Activated T-cell treated with anti-CD3 and anti-CD28 coated beads, Interleukin-2, amount 50 U/mL, for 48 hours (primary cell): ENCODE data around the gene CD180.
"Not testable (repeated sequence)": the region's sequence is repeated elsewhere in the genome, so short reads cannot be mapped to it uniquely, and the experiment has no call there.

ENCODE experiments used
- DNase-seq, 2 experiments: peaks; one replicate each; pipeline ENCODE4 v3.0.0-alpha.2; 2020

The CD180 gene

GRCh38 chr5:67187006-67187715, 9.4 kb downstream of the CD180 start:
- no peak for DNase-seq

DNA sequence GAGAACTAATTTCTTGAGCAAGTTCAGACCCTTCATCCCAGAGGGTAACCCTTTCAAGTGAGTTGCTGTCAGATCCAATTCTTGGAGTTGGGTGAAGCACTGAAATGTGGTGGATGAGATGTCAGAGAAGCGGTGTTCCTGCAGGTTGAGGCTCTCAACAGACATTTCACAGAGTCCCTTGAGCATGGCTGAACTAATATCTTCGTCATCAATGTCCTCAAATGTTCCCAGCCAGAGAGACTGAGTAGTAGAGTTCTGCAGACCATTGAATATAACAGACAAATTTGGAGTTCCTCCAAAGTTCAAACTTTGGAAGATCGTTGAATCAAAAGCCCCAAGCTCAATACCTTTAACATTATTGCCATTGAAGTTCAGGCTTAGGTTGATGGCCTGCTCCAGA, 12.7 kb downstream of the CD180 start:
- no peak for DNase-seq

- no peak for DNase-seq
These were observed 14.3 kb downstream of the CD180 start for GRCh38 chr5:67182301-67182790.

DNA sequence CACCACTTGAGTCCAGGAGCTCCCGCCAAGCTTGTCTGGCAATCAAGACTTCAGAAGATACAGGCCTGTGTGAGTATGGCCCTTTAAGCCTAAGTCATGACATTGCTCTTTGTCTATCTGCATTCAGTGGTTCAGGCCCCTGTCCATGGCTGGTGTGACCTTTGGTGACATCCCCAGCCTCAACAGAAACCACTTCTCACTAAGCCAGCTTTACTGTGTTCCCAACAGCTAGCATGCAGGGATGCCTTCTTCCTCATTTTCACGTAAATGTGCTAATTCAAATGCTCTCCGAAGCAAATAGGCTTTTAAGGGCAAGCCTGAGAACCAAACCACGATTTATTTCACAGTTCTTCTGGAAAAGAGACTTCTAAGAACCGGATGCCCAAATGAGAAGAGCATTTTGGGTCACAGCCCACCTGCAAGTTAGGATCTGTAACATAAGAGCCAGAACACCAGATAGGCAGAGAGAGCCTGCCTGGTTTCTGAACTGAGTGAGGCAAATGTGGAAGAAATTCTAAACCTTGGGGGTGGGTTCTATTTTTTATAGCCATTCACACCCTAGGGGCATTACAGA, 14.9 kb downstream of the CD180 start:
- no peak for DNase-seq

DNA sequence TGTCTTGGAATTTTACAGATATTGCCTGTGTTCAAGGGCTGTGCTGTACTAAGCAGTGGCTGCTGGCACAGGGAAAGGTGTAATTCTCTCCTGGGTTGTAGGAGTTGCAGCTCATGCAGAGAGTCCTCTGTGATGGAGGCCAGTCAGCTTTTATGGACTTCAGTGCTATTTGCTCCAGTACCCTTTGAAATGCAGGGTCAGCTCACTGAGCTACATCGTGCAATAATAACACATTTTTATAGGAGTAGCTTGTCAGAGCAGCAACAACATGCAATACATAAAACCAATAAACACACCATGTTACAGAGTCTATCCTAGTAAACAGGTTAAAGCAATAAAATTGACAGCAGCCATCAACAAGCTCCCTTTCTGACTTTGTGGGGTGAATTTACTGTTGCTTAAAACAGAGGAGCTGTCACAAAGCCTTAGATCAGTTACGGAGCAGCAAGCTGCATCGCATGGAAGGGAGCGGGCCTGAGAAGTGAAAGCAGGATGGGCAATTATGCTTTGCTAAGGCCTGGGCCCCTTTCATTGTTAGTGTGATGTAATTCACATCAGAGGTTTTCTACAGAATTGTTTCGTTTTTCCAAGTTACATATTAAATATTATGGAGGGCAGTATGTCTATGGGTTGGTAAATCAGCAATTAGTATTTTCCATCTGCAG, 16.8 kb downstream of the CD180 start:
- DNase-seq: no peak

DNA sequence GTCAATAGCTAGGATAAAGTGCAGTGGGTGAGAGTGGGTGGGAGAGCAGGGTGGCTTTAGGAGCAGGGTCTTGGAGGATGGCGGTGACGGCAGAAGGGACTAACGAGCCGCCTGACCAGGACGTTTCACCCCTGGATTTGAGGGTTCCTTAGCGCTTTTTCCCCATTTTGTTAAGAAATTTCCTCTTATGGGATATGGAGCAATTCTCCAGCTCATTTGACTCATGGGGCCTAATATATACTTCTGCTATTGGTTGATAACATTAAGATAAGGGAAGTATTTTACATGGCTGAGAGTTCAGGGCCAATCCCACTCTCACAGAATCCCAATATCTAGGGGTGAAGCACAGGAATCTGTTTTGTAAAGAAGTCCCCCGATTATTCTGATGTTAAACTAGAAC, 17.6 kb downstream of the CD180 start:
- DNase-seq: no peak

GRCh38 chr5:67178085-67178484, 18.5 kb downstream of the CD180 start:
- DNase-seq: no peak

DNA sequence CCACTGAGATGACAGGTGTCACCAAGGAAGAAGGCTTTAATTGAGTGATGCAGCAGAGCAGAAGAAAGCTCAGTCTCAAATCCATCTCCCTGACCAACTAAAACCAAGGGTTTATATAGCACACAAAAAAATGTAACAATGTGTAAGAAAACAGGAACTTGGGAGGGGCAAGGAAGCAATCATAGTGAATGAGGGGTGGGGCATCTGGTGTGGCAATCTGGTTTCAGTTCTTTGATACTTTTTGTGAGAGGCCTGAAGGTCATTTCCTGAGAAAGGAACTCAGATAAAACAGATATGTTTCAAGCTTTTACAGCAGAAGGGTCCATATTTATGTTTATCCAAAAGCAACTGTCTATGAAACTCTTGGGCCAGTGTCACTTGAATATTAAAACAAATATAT, 19.7 kb downstream of the CD180 start:
- DNase-seq: no peak

DNA sequence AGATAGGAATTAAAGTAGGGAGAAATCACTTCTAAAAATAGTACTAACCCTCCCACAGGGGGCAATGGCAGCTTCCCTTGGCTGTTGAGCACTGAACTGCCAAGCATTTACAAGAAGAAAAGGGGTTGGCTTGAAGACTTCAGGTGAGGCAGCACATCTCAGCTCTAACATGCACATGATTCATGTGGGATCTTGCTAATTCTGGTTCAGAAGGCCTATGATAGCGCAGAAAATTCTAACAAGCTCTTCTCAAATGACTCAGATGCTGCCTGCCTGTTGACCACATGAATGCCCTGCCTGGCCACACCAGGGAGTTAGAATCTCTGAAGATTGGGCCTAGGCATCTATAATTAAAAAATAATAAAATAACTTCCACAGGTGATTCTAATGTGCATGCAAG, 22.6 kb downstream of the CD180 start:
- DNase-seq: no peak

- not testable (repeated sequence) for DNase-seq
These were observed 23.2 kb downstream of the CD180 start for GRCh38 chr5:67173351-67173750.

- DNase-seq: no peak
These were observed 25.8 kb downstream of the CD180 start for GRCh38 chr5:67170767-67171166.

- no peak for DNase-seq
These were observed 28.5 kb downstream of the CD180 start for GRCh38 chr5:67168069-67168468.

DNA sequence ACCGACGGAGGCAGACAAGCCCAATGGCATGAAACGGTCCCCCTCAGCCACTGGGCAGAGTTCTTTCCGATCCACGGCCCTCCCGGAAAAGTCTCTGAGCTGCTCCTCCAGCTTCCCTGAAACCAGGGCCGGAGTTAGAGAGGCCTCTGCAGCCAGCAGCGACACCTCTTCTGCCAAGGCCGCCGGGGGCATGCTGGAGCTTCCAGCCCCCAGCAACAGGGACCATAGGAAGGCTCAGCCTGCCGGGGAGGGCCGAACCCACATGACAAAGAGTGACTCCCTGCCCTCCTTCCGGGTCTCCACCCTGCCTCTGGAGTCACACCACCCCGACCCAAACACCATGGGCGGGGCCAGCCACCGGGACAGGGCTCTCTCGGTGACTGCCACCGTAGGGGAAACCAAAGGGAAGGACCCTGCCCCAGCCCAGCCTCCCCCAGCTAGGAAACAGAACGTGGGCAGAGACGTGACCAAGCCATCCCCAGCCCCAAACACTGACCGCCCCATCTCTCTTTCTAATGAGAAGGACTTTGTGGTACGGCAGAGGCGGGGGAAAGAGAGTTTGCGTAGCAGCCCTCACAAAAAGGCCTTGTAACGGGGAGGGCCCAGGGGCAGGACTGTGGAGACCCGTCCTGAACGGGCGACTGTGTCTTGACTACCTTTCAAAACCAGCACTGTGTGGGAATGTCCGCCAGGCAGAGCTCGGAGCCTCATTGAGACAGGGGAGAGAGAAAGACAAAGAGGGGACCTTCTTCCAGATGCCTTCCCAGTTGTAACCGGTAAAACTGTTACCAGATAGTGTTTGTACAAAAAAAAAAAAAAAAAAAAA, 29.9 kb downstream of the CD180 start:
- DNase-seq: peak; percentile 79 to 81

- peak; percentile 85 to 86 for DNase-seq
These were observed 30.8 kb downstream of the CD180 start for GRCh38 chr5:67165526-67166459.

- no peak for DNase-seq
These were observed 31.6 kb downstream of the CD180 start for GRCh38 chr5:67164856-67165525.

- no peak for DNase-seq
These were observed 32.6 kb downstream of the CD180 start for GRCh38 chr5:67163863-67164595.

GRCh38 chr5:67163231-67163756, 33.3 kb downstream of the CD180 start:
- no peak for DNase-seq

- no peak for DNase-seq
These were observed 34.8 kb downstream of the CD180 start for GRCh38 chr5:67161767-67162166.

DNA sequence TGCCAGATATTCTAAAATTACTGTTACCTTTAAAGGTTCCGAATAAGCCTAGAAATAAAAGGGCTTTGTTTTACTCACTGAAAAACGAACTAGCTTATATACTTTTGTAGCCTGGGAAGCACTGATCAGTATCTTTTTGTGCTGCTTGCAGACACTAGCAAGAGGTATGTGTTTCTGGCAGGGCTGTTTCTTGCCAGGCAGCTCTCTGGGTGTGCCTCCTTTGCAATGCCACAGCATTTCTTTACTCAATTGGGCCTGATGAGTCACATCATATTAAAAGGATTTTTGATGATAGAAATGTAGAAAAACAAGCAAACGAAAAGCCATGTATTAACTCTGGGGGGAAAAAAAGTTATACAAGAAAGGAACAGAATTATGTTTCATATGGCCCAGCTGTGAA, 35.6 kb downstream of the CD180 start:
- no peak for DNase-seq

DNA sequence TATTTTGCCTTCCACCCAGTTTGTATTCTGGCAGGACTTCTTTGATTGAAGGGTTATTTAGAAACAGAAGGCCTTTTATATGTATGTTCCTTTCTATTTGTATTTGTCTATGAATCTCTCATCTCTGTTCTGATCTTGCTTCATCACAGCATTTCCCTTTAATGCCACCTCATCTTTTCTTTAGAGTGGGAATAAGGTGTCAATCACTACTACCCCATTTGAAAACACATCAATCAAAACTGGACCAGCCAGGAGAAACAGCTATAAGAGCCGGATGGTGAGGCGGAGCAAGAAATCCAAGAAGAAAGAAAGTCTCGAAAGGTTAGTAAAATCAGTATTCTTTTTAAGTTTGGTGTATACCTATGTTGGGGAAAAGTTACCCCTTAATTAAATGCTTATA, 36.3 kb downstream of the CD180 start:
- DNase-seq: no peak
